GM12878 (cell line): ENCODE results near the gene KIN. TPM values are rescaled to one million over a fixed set of nuclear protein-coding genes. Genes with fewer than 3 reads are reported as not detected.

Experiments used
- CBX5 ChIP-seq: sonication (generic); IDR thresholded peaks from 2 replicates; pipeline ENCODE4 v1.6.1; 2016; ENCODE audit warnings: low read depth, moderate library complexity, mild to moderate bottlenecking, inconsistent platforms
- CHD2 ChIP-seq: IDR thresholded peaks from 2 replicates; pipeline ENCODE4 v1.6.1; 2011; ENCODE audit warnings: low read depth, low read length, improper control_type of control experiment, borderline replicate concordance
- EED ChIP-seq: sonication (generic); IDR thresholded peaks from 2 replicates; pipeline ENCODE4 v1.6.1; 2016; ENCODE audit warnings: antibody characterized with exemption, low read depth
- IKZF1 ChIP-seq: fragments of 450-650 bp; conservative IDR thresholded peaks from 2 replicates; pipeline ENCODE4 v1.6.1; 2017; ENCODE audit warnings: antibody characterized with exemption, mild to moderate bottlenecking
- MTA3 ChIP-seq: IDR thresholded peaks from 2 replicates; pipeline ENCODE4 v1.6.1; 2012; ENCODE audit warnings: low read length, inconsistent platforms, borderline replicate concordance
- RELB ChIP-seq: fragments of 450-650 bp; IDR thresholded peaks from 2 replicates; pipeline ENCODE4 v1.6.1; 2017; ENCODE audit warnings: low read depth, mild to moderate bottlenecking, moderate library complexity
- SMC3 ChIP-seq: IDR thresholded peaks from 2 replicates; pipeline ENCODE4 v1.6.1; 2011; ENCODE audit warnings: low read length, improper control_type of control experiment, borderline replicate concordance
- SUZ12 ChIP-seq: fragments of 200-600 bp; sonication (generic); IDR thresholded peaks from one replicate; pipeline ENCODE4 v1.6.1; 2018; ENCODE audit warnings: antibody characterized with exemption, mild to moderate bottlenecking; ENCODE audit not compliant: unreplicated experiment
- ZBTB33 ChIP-seq: fragments of 450-650 bp; IDR thresholded peaks from 2 replicates; pipeline ENCODE4 v1.6.1; 2017; ENCODE audit warnings: mild to moderate bottlenecking
- polyA plus RNA-seq, 11 experiments: library from polyadenylated mRNA; depleted of rRNA in 4 of 11; unstranded in 6 of 11; stranded (reverse) in 5 of 11; fragments of >200 nt; fragmentation: Nextera tagmentation in 4 of 11; fragmentation: Illumina TruSeq in 1 of 11; extraction: Ambion mirVana in 4 of 11; extraction: Trizol in 1 of 11; gene quantifications; 1 replicate in 1 of 11; 2 replicates in 10 of 11; pipeline versions ENCODE4 v1.2.1 to v1.2.3, GENCODE V29; 2011 to 2016; ENCODE audit warnings: inconsistent platforms in 2 of 11, missing spikeins in 2 of 11, low read depth in 1 of 11
- total RNA-seq, 4 experiments: library from RNA; depleted of rRNA in 3 of 4; stranded (reverse); fragments of >200 nt in 3 of 4; fragmentation: Illumina TruSeq in 1 of 4; extraction: Trizol in 1 of 4; gene quantifications; 2 replicates each; pipeline versions ENCODE4 v1.2.1 to v1.2.3, GENCODE V29; 2013 to 2021

KIN gene
- total and polyA plus RNA-seq, 10 of the 15 experiments (the other 5 are each of a cell fraction or from before 2014, with no cell fraction given), result 6.8 to 33.2 (median 11.3) TPM

GRCh38 chr10:7818295-7819120 is 30.7 kb upstream of the KIN start, which contains the start of gene TAF3 (continued):
- TF ChIP-seq SUZ12, result no peak
- TF ChIP-seq CBX5, result peak; percentile 75; the same call in 1 of the 2 replicates
- peak; percentile 96 for TF ChIP-seq RELB
- TF ChIP-seq CHD2, result peak; percentile 78
- TF ChIP-seq EED, result no peak
- peak; percentile 60 for TF ChIP-seq IKZF1
- no peak for TF ChIP-seq MTA3
- peak; percentile 5; the same call in 1 of the 2 replicates for TF ChIP-seq SMC3
- no peak for TF ChIP-seq ZBTB33
